AG09309 (cell line): Measurements from ENCODE around the gene MANBA.

Source experiments
- DNase-seq: peaks from one replicate; pipeline ENCODE4 v3.0.0-alpha.2; 2010; ENCODE audit warnings: low read depth
- H3K4me3 ChIP-seq: 2 replicates; pipeline ENCODE4 v1.5.1; 2011; ENCODE audit warnings: mild to moderate bottlenecking, low read depth, low read length, moderate library complexity; ENCODE audit not compliant: control insufficient read depth
- TF ChIP-seq, protein P1 (sequence below): IDR thresholded peaks from 2 replicates; pipeline ENCODE4 v1.5.1; 2011; ENCODE audit warnings: mild to moderate bottlenecking, low read depth, low read length, inconsistent platforms; ENCODE audit not compliant: insufficient read depth, control insufficient read depth; ENCODE audit errors: missing control alignments

MANBA gene

DNA sequence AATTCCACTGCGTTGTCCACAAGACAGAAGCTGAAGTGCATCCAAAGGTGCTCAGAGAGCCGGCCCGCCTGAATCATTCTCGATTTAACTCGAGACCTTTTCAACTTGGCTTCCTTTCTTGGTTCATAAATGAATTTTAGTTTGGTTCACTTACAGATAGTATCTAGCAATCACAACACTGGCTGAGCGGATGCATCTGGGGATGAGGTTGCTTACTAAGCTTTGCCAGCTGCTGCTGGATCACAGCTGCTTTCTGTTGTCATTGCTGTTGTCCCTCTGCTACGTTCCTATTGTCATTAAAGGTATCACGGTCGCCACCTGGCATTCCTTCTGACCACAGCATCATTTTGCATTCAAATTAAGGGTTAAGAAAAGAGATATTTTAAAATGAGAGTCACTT is 144.1 kb downstream of the MANBA start:
- no peak overlapping the region for H3K4me3 ChIP-seq
- no peak for DNase-seq
- TF ChIP-seq, protein P1, sequence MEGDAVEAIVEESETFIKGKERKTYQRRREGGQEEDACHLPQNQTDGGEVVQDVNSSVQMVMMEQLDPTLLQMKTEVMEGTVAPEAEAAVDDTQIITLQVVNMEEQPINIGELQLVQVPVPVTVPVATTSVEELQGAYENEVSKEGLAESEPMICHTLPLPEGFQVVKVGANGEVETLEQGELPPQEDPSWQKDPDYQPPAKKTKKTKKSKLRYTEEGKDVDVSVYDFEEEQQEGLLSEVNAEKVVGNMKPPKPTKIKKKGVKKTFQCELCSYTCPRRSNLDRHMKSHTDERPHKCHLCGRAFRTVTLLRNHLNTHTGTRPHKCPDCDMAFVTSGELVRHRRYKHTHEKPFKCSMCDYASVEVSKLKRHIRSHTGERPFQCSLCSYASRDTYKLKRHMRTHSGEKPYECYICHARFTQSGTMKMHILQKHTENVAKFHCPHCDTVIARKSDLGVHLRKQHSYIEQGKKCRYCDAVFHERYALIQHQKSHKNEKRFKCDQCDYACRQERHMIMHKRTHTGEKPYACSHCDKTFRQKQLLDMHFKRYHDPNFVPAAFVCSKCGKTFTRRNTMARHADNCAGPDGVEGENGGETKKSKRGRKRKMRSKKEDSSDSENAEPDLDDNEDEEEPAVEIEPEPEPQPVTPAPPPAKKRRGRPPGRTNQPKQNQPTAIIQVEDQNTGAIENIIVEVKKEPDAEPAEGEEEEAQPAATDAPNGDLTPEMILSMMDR, result no peak

DNA sequence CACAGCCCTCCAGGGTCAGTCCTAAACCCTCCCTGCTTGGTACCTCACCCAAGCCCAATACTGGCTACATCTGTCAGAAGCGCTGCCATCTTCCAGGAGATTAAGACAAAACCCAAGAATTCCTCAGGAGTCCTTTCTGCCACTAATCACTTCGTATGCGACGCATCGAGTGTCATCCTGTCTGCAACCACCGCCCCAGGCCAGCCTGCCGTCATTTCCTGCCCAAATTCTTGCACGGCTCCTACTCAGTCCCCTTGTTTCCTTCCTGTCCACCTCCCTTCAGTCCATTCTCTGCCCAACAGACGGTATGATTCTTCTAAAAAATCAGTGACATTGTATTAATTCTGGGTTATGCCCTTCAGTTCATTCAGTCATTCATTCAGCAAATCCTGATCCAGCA is 146.0 kb downstream of the MANBA start:
- TF ChIP-seq, protein P1, result no peak
- no peak for DNase-seq

DNA sequence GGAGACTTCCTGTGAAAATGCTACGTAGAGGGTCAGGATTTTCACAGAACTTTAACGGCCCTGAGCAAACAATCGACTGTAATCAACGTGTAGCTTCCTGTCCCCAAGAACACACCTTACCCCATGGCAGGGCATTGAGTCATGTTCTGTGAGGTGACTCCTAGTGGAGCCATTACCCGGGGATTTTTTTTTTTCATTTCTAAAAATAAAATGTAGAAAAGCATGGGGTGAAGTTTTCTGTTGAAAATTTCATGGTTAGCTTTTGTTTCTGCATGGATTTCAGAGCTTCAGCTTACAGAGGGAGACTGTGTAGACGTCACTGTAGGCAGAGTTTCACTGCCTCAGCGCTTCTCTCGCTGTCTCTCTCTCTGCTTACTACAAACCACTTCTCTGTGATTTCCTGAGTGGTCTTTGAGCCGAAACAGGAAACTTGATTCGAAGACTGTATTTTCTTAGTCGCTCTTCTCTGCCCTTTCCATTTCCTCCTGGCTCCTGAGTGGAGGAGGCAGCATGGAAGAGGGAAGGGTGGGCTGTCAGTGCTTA is 147.9 kb downstream of the MANBA start:
- H3K4me3 ChIP-seq, result no peak overlapping the region
- no peak for DNase-seq
- TF ChIP-seq, protein P1, result no peak

More for the DNA sequence above, 146.0 kb downstream of the MANBA start:
- no peak overlapping the region for H3K4me3 ChIP-seq

DNA sequence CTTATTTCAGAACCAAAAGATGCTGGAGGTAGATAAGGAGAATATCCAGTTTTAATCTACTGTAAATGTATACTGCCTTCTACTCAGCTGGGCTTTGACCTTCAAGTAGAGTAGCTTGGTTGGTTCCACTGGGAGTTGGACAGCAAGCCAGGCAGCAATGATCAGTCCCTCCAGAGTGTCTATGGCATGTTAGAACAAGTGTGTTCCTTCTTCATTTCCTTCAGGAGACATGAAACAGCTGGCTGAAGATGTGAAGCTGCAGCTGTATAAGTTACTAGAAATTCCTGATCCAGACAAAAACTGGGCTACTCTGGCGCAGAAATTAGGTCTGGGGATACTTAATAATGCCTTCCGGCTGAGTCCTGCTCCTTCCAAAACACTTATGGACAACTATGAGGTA is 148.6 kb downstream of the MANBA start:
- TF ChIP-seq, protein P1, result no peak
- no peak overlapping the region for H3K4me3 ChIP-seq
- no peak for DNase-seq

DNA sequence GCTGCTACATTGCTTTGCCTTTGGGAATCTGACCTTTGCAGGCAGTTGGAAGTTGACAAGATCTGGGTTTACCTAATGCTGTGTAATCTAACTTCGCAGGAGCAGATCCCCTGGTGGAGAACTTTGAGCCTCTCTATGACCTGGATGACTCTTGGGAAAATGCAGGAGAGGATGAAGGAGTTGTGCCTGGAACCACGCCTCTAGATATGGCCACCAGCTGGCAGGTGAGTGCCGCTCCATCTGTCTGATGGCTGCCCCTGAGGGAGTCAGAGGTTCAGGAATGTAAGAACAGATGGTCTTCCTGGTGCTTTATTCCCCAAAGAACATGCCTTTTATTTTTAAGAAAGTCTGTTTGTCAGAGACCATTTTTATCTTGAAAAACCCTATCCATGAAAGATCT is 150.3 kb downstream of the MANBA start:
- TF ChIP-seq, protein P1, result no peak
- DNase-seq, result no peak
- H3K4me3 ChIP-seq, result no peak overlapping the region

DNA sequence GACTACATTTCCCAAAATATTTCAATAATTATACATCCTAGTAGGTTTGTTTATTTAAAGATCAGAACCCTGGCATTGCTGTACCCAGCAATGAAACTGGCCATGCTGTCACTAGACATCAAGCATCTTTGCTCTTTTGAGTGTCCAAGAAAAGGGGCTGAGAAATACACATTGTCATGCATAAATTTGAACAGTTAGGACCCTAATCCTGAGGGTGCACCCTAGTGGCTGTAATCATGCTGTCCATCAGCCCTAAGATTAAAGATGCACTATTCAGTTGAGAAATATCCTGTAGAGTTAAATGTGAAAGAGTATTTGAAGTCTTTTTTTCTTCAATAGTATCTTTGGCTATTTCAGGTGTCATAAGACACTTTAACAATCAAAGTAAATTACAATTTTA is 150.8 kb downstream of the MANBA start:
- H3K4me3 ChIP-seq, result no peak overlapping the region
- no peak for DNase-seq
- TF ChIP-seq, protein P1, result peak; percentile 37

DNA sequence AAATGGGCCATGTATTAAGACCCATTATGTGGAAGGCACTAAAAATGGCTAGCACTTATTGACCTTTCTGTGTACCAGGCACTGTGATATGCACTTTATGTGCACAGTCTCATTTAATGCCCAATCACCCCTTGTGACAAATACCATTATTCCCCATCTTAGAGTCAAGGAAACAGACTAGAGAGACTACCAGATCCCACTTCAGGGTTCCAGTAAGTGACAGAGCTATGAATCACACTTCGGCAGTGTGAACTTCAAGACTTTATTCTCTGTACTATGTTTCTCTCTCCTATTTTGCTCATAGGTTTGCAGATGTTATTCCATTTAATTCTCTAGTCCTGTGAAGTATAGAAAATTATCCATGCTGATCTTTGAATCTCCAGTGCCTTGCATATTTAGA is 152.6 kb downstream of the MANBA start:
- TF ChIP-seq, protein P1, result no peak
- H3K4me3 ChIP-seq, result no peak overlapping the region
- DNase-seq, result no peak
